Measurements from ENCODE around the gene PRKAB1. TPM values are rescaled to one million over a fixed set of nuclear protein-coding genes. Genes with fewer than 3 reads are reported as not detected.

Gene PRKAB1
- total RNA-seq, 1 experiment from 2014 or later, result 34.1 TPM

DNA sequence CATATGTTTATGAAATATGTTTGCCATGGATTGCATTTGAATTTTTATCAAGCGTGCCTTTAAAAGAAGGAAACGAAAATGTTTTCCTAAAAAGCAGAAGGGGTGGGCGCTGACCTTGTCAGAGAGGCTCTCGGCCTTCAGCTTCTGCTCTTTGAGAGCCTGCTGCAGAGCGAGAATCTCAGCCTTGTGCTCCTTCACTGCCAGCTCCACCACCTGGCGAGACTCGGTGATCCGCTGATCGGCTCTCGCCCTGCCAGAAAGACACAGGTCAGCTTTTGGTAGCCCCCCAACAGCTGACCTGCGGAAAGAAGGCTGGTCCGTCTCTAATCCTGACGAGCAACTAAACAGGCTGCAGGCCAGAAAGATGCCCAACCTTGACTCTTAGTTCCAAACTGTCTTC, 62.4 kb downstream of the PRKAB1 start:
- no peak overlapping the region for H3K4me3 ChIP-seq (ENCODE audit: low read depth, low read length, poor library complexity, severe bottlenecking)
- no peak for TF ChIP-seq EZH2 (IDR thresholded peaks at IDR 0.05; ENCODE audit: borderline replicate concordance, low read depth, low read length, poor library complexity, severe bottlenecking)
- TF ChIP-seq, protein P1, sequence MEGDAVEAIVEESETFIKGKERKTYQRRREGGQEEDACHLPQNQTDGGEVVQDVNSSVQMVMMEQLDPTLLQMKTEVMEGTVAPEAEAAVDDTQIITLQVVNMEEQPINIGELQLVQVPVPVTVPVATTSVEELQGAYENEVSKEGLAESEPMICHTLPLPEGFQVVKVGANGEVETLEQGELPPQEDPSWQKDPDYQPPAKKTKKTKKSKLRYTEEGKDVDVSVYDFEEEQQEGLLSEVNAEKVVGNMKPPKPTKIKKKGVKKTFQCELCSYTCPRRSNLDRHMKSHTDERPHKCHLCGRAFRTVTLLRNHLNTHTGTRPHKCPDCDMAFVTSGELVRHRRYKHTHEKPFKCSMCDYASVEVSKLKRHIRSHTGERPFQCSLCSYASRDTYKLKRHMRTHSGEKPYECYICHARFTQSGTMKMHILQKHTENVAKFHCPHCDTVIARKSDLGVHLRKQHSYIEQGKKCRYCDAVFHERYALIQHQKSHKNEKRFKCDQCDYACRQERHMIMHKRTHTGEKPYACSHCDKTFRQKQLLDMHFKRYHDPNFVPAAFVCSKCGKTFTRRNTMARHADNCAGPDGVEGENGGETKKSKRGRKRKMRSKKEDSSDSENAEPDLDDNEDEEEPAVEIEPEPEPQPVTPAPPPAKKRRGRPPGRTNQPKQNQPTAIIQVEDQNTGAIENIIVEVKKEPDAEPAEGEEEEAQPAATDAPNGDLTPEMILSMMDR (conservative IDR thresholded peaks at IDR 0.05; ENCODE audit: low read depth, low read length), result no peak
- ChIA-PET CTCF (interaction anchor here (0.6 kb wide), 1 partner anchor 53 kb away, joined by 4 read pairs; no protein-coding TSS in a partner anchor), POLR2A (ENCODE audit: low non-redundant PET) (no interaction called here)
- intact Hi-C loops (cut with micrococcal nuclease; ENCODE audit: unreplicated experiment), result no loop called here
- H3K4me1 ChIP-seq (ENCODE audit: insufficient read depth, low read length, poor library complexity, severe bottlenecking), result no peaks in the 10 kb centered on the region
- H3K27ac ChIP-seq (ENCODE audit: low read depth, low read length, poor library complexity, severe bottlenecking), result no peak overlapping the region
- no TSS peak for BruUV-seq (replicated peaks)
- H3K27me3 ChIP-seq (replicated peaks; ENCODE audit: insufficient read depth, low read depth, low read length, poor library complexity), result no peaks in the 10 kb centered on the region
- no peak for DNase-seq (ENCODE audit: low spot score)
- H3K9me3 ChIP-seq (ENCODE audit: low read depth, low read length, poor library complexity, severe bottlenecking), result no peaks in the 10 kb centered on the region
- peaks cover 12% of the 10 kb centered on the region for H3K36me3 ChIP-seq (ENCODE audit: insufficient read depth, low read length, poor library complexity, severe bottlenecking)

Small RNA genes within 50 kb of the gene (microRNA-seq; reads per million reads assigned to microRNA genes)
- gene MIR1178, result not detected

Other genes with a start within 250 kb of the PRKAB1 start
- gene TMEM233, start 74.4 kb upstream of the PRKAB1 start, total RNA-seq (2021), result 10.7 and 15.5 TPM in 2 replicates
- 62.4 and 73.7 TPM in 2 replicates for gene CIT, start 209.2 kb downstream of the PRKAB1 start, total RNA-seq (2021)